Stromal cell of bone marrow (primary cell): ENCODE results near the gene SHC3.

Source experiments
- DNase-seq: peaks from one replicate; pipeline ENCODE4 v3.0.0-alpha.2; 2012; ENCODE audit warnings: low read depth

Gene SHC3

DNA sequence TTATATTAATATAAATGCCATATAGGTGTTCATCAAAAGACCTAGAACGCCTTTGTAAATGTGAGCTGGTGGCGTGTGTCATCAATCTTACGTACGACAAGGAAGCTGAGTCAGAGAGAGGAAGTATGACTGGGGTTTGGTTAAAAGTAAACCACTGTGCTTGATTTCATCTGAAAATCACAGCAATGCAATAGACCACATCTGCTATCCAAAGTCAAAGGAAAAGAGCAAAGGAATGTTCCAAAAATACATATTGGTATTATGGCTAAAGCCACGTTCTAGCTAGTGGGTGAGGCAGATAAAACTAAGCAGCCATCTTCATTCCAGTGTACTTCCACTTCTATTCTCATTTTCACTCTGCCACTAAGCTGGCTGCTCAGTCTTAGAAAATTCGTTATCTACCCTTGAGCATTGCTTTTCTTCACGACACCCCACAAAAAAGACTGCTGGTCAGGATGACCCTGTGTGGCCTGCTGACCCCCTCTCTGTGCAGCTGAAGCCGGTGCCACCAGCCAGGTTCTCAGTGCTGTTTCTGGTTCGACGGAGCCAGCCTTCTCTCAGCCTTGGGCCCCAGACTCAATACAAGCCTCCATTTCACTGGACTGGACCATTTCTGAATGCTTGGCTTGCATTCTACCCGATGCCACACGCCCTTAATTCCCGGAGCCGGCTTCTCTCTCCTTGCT is 23.8 kb downstream of the SHC3 start:
- DNase-seq = peak; percentile 71

DNA sequence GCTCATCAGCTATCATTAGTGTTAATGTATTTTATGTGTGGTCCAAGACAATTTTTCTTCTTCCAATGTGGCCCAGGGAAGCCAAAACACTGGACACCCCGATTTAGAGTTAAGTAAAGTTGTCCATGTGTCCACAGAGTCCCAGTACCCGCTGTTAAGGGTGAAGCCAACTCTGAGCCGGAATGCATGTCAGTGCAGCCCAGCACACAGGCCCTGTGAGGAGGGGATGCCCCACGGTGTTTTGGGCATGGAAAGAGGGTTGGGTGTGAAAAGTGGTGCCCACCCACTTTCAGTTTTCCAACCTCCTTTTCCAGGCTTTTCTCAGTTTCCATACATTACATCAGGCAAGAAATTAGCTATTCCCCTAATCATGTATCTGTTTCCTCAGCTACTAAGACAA is 24.4 kb downstream of the SHC3 start:
- no peak for DNase-seq

DNA sequence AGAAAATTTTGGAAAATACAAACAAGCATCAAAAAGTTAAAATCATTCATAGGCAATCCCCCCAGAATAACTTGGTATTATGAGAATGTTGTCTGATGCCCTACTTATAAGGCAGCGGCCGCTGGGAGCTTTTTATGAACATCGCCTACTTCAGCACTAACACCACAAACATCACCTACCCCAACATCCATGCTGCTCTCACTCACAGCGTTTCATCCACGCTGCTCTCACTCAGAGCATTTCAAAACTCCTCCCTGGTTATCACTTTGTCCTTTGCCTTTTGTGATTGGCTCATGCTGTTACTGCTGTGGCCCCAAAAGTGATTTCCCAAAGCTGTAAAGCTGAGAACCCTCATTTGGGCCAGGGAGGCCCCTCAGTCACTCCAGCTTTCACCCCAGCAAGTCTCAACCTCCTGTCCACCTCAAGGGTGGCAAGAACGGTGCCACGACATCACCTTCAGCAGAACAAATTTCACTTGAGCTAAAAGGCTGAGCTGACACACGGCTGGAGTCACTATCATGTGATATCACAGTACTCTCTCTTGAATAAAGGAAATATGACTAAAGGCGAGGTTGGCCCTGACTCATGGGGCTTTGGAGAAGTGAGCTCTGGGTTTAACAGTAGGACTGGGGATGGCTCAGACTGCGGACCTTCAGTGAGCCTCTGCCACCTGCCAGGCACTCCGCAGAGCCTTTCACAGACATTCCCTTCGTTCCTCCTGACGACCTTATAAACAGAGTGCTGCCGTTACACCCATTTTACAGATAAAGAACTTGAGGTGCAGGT is 25.2 kb downstream of the SHC3 start:
- peak; percentile 79 for DNase-seq

DNA sequence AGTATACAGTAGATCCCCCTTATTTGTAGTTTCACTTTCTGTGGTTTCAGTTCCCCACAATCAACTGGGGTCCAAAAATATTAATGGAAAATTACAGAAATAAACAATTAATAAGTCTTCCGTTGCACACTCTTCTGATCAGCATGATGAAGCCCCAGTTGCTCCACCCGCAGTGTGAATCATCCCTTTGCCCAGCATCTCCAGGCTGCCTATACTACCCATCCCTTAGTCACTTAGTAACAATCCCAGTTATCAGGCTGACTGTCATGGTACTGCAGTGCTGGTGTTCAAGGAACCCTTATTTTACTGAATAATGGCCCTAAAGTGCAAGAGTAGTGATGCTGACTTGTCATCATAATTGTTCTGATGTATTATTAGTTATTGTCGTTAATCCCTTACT is 28.9 kb downstream of the SHC3 start:
- peak; percentile 26 for DNase-seq

DNA sequence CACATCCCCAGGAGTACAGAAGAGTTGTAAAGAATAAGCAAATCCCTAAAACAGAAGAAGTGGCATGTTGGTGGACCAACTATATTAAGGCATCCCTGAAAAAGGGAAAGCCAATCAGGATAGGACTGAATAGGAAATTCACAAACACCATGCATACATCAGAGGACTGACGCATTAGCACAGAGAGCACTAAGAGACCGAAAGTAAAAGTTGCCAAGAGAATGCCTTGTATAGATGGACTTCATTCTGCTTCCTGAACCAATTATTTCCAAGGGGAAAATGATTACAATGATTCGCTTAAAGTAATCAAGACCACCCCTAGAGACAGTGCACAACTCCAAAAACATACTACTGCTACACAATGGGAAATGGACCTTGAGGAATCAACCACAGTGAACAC is 33.5 kb downstream of the SHC3 start:
- DNase-seq = no peak

DNA sequence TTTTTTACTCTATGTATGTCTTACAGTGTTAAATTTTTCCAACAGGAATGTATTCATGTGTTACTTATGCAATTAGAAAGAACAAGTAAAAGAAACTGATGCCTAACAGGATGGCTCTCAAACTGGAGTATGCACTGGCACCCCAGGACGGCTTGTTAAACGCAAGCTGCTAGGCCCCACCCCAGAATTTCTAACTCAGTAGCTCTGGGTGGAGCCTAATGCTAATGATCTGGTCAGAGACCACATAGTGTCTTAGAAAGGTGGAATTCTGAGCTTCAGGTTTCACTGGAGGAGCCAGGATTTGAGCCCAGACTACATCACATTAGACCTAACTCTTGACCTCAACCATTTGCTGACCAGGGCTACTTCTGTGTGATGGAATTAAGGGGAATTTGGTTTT is 34.4 kb downstream of the SHC3 start:
- no peak for DNase-seq

DNA sequence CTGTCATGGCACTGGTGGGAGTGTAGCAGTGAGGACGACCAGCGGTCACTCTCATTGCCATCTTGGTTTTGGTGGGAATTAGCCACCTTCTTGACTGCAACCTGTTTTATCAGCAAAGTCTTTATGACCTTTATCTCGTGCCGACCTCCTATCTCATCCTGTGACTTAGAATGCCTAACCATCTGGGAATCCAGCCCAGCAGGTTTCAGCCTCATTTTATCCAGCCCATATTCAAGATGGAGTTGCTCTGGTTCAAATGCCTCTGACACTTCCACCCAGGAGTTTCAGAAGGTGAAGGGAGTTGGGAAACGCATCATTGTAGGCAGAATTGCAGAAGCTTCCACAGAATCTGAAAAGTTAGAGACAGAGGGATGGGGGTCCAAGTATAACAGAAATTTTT is 35.4 kb downstream of the SHC3 start:
- DNase-seq = no peak

DNA sequence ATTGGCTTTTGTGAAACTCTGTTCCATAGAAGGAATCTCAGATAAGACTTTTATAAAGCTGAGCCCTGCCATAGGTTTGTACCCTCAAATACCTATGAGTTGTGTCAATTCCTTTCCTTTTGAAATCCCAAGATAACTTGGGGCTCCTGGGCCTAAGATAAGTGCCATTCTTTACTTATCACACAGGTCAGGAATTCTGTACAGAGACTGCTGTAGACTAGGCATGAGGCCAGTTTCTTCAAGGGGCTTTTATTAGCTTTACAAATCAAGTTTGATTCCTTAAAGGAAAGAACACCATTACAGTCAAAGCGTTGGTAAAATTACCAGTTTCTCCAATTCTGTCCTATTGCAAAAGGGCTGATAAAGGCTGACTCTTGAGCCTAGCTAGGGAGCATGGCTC is 39.2 kb downstream of the SHC3 start:
- DNase-seq = no peak

DNA sequence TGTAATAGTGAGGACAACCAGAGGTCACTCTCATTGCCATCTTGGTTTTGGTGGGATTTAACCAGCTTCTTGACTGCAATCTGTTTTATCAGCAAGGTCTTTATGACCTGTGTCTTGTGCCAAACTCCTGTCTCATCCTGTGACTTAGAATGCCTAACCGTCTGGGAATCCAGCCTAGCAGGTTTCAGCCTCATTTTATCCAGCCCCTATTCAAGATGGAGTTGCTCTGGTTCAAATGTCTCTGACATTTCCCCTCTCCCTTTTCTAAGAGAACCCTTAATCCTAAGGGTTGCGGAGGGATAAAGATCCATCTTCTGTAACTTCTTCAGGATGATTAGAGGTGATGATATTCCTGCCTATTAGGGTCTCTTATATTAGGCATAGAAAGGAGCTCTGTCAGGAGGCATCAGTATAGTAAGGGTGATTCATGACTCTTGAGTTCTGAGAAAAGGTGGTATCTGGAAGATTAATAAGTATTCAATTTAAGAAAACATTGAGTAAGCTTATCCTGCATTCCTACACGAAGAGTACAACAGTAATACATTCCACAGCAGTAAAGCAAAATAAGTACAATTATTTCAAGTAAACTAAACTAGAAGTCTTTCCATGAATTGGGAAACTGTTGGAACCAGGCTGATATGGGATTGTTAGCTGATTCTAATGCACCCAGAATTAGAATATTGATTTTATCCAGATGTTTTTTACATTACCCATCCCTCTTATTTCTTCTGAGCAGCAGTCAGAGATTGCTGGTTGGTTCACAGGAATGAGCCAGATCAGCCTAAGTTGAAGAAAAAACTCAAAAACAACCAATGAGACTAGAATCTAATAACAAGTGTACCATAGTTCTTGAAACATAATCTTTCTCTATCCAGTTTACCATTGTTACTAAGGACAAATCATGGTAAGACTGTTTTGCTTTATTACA is 39.9 kb downstream of the SHC3 start:
- DNase-seq = no peak

DNA sequence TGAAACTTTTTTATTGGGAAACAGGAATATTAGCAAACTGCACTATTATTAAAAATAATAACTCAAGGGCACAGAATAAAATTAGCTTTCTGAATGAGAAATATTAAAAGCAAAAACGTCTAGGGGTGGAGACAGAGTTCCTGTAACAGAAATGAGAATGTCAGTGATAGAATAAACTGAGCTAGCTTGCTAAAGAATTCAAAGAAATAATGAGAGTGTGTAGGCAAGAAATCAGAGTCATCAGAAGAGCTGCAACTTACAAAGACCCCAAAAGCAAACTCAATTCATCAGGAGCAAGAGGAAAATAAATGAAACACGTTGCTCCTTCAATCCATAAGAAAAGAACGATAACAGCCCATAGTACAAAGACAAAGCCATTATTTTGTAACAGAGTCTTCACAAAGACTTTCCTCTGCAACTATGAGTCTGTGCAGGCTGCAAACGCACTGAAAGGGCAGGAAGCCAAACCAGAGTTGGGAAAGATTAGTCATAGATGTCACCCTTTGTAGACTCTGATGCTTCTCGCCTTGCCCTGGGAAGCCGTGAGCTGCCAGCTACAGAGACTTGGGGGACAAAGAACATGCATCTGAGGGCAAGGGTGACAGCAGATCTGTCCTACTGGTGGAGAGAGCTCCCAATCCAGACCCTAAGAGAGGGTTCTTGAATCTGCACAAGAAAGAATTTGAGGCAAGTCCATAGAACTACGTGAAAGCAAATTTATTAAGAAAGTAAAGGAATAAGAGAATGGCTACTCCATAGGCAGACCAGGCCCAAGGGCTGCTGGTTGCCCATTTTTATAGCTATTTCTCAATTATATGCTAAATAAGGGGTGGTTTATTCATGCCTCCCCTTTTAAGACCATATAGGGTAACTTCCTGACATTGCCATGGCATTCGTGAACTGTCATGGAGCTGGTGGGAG is 40.8 kb downstream of the SHC3 start:
- DNase-seq = peak; percentile 94

DNA sequence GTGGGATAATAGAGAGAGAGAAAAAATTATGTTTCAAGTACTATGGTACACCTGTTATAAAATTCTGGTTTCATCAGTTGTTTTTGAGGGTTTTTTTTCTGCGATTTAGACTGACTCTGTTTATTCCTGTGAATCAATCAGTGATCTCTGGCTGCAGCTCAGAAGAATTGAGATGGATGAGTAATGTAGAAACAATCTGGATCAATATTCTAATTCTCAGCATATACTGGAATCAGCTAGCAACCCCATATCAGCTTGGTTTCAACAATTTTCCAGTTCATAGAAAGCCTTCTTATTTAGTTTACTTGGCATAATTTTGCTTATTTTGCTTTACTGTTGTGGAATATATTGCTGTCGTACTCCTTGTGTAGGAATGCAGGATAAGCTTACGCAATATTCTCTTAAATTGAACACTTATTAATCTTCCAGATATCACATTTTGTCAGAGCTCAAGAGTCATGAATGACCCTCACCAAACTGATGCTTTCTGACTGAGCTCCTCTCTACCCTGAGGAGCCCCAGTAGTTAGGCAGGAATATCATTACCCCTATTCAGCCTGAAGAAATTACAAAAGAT is 42.9 kb downstream of the SHC3 start:
- no peak for DNase-seq

DNA sequence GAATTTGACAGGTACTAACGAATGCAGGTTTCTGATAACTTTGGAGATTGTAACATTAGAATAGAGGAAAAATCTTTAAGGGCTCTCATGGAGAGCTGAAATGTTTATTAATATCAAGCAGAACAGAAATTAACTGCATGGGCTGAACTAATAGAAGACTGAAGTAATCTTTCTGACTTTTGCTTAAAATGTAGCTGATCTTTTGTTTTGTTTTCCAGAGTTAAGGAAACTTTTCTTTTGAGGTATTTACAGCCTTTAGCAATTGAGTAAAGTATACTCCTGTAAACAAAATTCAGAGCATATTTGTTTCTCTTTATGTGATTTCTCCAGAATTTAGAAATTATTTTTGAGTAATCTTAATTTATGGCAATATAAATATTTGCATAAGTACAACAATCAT is 43.9 kb downstream of the SHC3 start:
- DNase-seq = no peak

DNA sequence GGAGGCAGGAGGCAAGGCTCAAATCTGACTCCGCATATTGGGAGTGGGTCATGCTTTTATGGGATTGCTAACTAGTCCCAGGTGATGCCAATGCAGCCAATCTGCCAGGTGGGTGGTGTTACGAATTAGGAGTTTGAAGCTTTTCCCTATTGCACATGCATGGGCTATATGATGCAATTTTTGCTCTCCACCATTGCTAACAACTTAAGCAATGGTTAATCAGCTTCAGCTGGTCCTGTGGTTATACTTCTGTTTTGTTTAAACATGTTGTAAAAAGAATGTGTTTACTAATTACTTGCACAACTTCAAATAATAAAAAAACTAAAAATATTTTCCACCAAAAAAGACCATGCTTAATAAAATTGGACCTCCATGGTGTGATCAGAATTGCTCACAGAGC is 55.7 kb downstream of the SHC3 start:
- no peak for DNase-seq

DNA sequence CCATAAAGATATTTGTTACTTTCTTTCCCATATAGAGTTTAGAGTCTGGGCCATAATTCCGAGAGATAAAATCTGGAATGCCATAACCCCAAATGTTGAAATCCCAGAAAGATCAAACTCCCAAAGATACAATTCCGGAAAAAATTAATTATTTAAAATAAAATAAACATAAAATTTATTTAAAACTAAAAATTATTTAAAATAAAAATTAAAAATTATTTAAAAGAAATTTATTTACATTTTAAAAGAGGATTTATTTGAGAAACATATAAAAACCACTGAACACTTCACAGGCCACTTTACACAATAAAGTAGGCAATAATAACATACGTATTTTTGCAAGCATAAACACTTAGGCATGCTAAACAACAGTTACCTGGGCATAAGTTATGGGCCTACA is 57.9 kb downstream of the SHC3 start:
- DNase-seq = no peak

DNA sequence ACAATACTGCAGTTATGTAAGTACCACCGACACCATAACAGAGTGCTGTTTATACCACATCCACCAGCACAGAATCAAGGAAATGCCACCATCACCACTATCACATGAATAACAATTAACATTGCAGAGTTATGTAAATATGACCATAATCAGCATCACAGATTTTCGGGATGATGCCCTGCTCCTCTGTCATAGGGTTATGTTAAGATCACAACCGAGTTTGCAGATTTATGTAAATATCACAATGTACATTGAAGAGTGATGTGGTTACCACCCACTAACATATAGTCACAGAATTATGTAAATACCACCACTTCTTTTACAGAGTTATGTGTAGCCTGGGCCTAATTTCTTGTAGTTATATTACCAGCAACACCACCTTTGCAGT is 61.8 kb downstream of the SHC3 start:
- no peak for DNase-seq

DNA sequence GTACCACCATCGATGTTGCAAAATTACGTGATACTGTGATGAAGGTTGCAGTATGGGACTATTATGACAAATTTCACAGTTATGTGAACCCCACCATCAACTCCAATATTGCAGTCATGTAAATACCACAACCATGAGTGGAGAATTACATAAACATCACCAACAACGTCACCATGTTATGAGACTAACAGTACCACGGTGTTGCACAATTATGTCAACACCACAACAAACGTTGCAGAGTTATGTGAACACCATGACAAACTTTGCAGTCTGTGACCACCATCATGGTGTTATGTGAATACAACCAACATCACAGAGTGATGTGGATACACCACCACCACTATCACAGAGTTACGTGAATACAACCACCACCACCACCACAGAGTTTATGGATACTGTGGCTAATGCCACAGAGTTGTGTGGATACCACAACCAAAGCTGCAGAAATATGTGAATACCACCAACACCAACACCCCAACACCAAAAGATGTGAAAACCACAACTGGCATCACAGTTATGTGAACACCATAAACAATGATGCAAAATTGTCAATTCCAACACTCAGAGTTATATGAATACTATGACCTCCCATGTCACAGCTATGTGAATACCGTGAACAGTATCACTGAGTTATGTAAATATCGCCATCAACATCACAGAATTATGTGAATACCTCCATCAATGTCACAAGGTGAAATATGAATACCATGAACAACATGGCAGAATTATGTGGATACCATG is 62.4 kb downstream of the SHC3 start:
- no peak for DNase-seq

DNA sequence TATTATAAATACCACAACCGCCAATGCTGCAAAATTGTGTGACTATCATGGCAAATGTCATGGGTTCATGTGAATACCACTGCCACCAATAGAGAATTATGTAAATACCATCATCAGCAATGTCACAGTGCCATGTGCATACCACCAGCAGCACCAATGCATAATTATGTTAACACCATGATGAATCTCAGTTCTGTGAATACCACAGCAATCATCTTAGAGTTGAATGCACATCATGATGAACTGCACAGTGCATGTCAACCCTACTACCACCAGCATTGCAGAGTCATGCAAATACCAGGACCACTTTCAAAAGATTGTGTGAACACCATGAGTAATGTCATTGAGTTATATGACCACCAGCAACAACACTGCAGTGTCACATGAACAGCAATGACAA is 63.2 kb downstream of the SHC3 start:
- DNase-seq = no peak

DNA sequence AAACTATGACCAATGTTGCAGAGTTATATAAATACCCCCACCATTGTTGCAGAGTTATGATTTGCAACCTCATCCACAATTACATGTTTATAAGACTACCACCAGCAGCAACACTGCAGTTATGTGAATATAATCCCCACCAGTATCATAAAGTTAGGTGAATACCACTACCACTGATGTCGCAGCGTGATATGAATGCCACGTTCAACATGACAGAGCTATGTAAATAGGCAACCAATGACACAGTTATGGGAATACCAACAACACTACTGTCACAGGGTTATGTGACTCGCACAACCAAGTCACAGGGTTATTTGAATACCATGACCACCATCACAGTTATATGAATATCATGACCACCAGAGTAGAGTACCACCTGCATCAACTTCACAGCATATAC is 63.9 kb downstream of the SHC3 start:
- DNase-seq = no peak

DNA sequence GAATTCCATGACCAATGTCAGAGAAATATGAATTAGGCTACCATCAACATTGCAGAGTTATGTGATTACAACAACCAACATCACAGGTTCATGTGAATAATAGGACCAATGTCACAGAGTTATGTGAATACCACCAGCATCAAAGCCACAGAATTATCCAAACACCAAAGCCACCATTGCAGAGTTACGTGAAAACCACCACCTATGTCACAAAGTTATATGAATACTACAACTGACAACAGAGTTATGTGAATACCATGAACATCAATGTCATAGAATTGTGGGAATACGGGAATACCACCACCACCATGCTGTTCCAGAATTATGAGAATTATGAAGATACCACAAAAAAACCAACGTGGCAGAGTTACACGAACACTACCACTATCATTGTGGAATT is 64.8 kb downstream of the SHC3 start:
- no peak for DNase-seq

DNA sequence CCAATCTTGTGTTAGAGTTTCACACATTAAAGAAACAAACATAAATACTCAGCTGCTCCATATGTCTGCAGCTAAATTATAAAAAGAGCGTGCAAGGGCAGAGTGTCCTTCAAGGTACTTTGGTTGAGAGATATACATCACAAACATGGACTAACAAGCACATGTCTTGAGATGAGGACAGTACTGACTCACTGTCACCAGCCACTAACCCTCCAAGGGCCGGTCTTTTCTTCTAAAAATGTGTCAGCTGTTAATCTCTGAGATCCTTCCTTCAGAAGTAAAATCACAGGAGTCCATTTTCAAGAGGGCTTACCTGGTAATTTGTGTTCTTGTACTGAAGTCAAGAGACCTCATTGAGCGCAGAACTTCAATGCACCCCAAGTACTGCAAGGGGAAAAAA is 66.4 kb downstream of the SHC3 start:
- no peak for DNase-seq

DNA sequence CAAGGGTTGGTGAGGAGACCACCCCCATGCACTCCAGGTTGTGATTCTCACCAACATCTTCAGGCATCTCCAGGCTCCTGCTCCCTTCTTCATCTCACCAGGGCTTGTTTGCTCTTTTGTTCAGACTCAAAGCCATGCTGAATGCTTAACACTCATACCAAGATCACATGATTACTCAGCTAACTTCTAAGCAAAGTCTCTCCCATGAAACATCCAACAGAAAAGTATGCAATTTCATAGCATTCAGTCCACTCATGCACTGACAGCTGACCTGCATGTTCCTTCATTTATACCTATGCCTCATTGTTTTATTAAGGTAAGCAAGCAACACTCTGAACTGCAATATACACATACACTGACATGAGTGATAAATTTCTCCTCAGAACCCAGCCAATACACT is 69.0 kb downstream of the SHC3 start:
- DNase-seq = no peak
